Medulla oblongata (tissue), 1 donor: Measurements from ENCODE around the gene HINT2.

ENCODE experiments used
- DNase-seq: peaks from one replicate; pipeline ENCODE4 v3.0.0-alpha.2; 2015; ENCODE audit errors: extremely low spot score

HINT2 gene

DNA sequence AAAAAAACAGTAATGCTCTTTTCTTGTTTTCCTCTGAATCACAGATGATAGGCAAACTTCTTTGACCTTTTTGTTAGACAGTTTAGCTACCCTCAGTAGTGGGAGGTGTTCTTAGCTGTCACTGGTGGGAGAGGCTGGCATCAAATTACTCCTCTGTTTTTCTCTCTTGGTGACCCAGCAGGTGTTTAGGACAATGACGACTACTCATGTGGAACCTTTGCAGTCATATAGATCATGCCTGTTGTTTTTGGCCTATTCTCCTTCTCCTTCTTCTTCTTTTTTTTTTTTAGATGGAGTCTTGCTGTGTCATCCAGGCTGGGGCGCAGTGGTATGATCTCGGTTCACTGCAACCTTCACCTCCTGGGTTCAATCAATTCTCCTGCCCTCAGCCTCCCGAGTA, 38.8 kb downstream of the HINT2 start:
- no peak for DNase-seq

DNA sequence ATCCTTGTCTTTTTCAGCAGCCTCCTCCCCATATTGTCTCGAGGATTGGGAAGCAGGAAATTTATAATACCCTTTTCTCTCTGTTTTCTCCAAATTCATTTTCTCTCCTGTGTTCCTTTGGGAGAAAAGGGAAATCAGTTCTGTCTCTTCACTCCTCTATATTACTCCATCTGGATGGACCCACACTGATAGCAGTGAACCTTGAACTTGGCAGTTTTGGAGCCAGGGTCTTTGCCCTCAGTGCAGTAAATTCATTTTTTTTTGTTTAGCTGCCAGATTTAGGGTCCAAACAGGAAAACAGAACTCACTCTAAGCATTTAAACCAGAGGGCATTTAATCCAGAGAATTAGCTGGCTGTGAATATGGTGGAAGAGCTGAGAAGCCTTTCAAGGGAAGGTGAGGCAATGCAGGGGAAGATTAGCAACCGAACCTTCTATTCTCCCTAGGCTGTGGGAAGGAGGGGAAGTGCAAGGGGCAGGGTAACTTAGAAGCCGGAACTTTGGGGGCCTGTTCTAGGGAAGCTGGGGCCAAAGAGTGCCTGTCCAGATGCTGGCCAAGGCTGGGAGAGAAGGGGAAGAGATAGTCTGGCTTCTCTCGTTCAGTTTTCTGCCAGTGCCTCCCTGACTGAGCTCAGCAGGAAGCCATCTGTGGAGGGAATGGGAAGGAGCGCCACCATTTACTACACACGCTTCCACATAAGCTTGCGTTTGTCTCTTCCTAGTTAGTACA, 39.8 kb downstream of the HINT2 start:
- DNase-seq: peak; percentile 51

DNA sequence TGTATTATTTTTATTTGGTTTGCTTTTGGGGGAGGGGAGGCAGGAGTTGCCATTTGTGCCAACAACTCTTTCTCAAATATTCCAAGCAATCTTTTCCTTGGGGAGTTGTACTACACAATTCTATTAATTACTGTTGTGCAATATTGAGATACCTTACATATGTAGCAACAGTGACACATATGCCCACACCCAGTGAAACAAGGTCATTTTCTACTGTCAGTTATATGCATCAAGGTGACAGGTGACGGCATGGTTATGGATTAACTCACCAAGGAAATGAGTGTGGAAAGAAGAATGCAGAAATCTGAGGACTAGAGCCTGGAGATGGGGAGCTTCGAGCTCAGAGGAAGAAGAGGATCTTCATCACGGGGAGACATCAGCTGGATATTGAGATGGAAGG, 42.9 kb downstream of the HINT2 start:
- DNase-seq: no peak

DNA sequence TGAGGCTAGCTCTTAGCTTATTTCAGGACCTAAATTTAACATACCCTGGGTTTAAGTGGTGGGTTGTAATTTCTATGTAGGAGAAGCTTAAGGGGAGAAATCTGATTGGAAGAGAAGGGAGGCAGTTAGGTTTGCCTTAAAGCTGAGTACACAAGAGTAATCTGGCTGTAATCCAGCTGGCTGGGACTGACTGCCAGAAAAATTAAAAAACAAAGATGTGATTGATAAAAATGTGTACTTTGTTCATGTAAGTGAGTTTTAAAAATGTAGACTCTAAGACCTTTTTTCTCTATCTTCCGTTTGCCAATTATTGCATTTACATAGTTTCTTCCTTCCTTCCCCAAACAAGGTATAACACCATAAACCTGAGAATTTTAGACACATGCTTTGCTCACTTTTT, 43.3 kb downstream of the HINT2 start:
- no peak for DNase-seq

DNA sequence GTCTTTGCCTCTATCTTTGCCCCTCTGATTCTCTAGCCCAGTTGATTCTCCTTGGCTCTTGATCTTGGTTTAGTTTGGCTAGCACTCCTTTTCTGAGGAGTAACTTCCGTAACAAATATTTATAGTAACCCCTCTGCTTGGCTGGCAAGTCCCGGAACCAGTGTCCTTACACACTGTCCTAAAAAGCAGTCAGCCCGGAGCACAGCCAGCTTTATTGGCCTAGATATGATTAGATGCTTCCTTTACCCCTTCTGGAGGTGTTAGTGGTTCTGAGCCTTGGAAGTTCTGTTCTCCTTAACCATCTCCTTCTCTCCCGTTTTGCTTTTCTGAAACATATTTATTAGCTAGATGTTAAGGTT, 43.8 kb downstream of the HINT2 start:
- no peak for DNase-seq

- no peak for DNase-seq
Measured at GRCh38 chr9:35769763-35770162, 45.1 kb downstream of the HINT2 start.

DNA sequence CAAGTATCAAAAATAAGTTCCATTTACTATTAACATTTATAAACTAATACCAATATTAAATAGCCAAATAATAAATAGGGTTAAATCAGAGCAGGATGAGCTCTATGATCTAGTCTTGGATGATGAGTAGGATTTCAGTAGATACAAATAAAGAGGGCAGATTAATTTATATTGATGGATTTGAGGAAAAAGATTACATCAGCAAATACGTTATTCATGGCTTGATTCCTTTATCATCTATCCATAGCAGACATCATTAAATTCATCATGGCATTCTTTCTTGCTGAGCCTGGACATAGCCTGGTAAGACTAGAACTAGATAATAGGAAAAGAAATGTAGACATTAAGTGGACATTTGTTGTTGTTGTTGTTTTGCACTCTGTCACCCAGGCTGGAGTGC, 47.4 kb downstream of the HINT2 start:
- no peak for DNase-seq

GRCh38 chr9:35766997-35767396, 47.8 kb downstream of the HINT2 start:
- DNase-seq: no peak

- DNase-seq: no peak
Measured at GRCh38 chr9:35763803-35764202, 51.0 kb downstream of the HINT2 start.

GRCh38 chr9:35763181-35763580, 51.7 kb downstream of the HINT2 start:
- no peak for DNase-seq
